Kidney epithelial cell (primary cell): ENCODE data around the gene ARSB. TPM values are rescaled to one million over a fixed set of nuclear protein-coding genes. Genes with fewer than 3 reads are reported as not detected.

Source experiments
- DNase-seq: peaks from one replicate; pipeline ENCODE4 v3.0.0-alpha.2; 2010; ENCODE audit warnings: low read depth
- H3K27me3 ChIP-seq: 2 replicates; pipeline ENCODE4 v1.6.0; 2011; ENCODE audit warnings: low read length; ENCODE audit not compliant: control insufficient read depth, insufficient read depth
- H3K36me3 ChIP-seq: 2 replicates; pipeline ENCODE4 v1.5.1; 2011; ENCODE audit warnings: low read length; ENCODE audit not compliant: control insufficient read depth, insufficient read depth
- H3K4me3 ChIP-seq: 2 replicates; pipeline ENCODE4 v1.5.1; 2011; ENCODE audit warnings: low read depth, mild to moderate bottlenecking, control low read depth, low read length
- CTCF ChIP-seq: IDR thresholded peaks from 2 replicates; pipeline ENCODE4 v1.5.1; 2011; ENCODE audit warnings: mild to moderate bottlenecking, moderate library complexity, low read length, control low read depth, inconsistent platforms; ENCODE audit not compliant: insufficient read depth, poor library complexity, severe bottlenecking
- total RNA-seq: library from RNA; depleted of rRNA; stranded (reverse); fragments of >200 nt; gene quantifications from 2 replicates; pipeline ENCODE4 v1.2.3, GENCODE V29; 2015

Gene ARSB
- total RNA-seq, 1 donor from 2014 or later, result 17.5 TPM

GRCh38 chr5:78974011-78974410, 11.1 kb downstream of the ARSB start:
- H3K27me3 ChIP-seq, result no peaks in the 10 kb centered on the region
- no peak overlapping the region for H3K4me3 ChIP-seq
- TF ChIP-seq CTCF, result no peak
- no peak for DNase-seq
- H3K36me3 ChIP-seq, result no peaks in the 10 kb centered on the region

- Histone ChIP-seq H3K4me3 (no peak overlapping the region), H3K27me3 (no peaks in the 10 kb centered on the region), H3K36me3 (no peaks in the 10 kb centered on the region)
- TF ChIP-seq CTCF, result no peak
- DNase-seq, result no peak
Observed at GRCh38 chr5:78972654-78973428, 12.3 kb downstream of the ARSB start.

GRCh38 chr5:78971998-78972397, 13.1 kb downstream of the ARSB start:
- Histone ChIP-seq H3K36me3 (no peaks in the 10 kb centered on the region), H3K27me3 (no peaks in the 10 kb centered on the region), H3K4me3 (no peak overlapping the region)
- DNase-seq, result no peak
- TF ChIP-seq CTCF, result no peak

GRCh38 chr5:78968781-78969180, 16.3 kb downstream of the ARSB start:
- Histone ChIP-seq H3K27me3 (no peaks in the 10 kb centered on the region), H3K4me3 (no peak overlapping the region), H3K36me3 (no peaks in the 10 kb centered on the region)
- DNase-seq, result no peak
- no peak for TF ChIP-seq CTCF

- peak; percentile 51 for TF ChIP-seq CTCF
- no peak for DNase-seq
Observed at GRCh38 chr5:78964889-78965288, 20.2 kb downstream of the ARSB start.

GRCh38 chr5:78961743-78962142, 23.4 kb downstream of the ARSB start:
- no peak for TF ChIP-seq CTCF
- Histone ChIP-seq H3K27me3 (no peaks in the 10 kb centered on the region), H3K36me3 (no peaks in the 10 kb centered on the region), H3K4me3 (no peak overlapping the region)
- DNase-seq, result no peak

More at GRCh38 chr5:78964889-78965288, 20.2 kb downstream of the ARSB start:
- H3K36me3 ChIP-seq, result no peaks in the 10 kb centered on the region
- H3K27me3 ChIP-seq, result no peaks in the 10 kb centered on the region
- H3K4me3 ChIP-seq, result no peak overlapping the region
